Measurements from ENCODE around the gene MOAP1.
"Not testable (repeated sequence)": the region's sequence is repeated elsewhere in the genome, so short reads cannot be mapped to it uniquely, and the experiment has no call there.

MOAP1 gene, protein sequence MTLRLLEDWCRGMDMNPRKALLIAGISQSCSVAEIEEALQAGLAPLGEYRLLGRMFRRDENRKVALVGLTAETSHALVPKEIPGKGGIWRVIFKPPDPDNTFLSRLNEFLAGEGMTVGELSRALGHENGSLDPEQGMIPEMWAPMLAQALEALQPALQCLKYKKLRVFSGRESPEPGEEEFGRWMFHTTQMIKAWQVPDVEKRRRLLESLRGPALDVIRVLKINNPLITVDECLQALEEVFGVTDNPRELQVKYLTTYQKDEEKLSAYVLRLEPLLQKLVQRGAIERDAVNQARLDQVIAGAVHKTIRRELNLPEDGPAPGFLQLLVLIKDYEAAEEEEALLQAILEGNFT

DNA sequence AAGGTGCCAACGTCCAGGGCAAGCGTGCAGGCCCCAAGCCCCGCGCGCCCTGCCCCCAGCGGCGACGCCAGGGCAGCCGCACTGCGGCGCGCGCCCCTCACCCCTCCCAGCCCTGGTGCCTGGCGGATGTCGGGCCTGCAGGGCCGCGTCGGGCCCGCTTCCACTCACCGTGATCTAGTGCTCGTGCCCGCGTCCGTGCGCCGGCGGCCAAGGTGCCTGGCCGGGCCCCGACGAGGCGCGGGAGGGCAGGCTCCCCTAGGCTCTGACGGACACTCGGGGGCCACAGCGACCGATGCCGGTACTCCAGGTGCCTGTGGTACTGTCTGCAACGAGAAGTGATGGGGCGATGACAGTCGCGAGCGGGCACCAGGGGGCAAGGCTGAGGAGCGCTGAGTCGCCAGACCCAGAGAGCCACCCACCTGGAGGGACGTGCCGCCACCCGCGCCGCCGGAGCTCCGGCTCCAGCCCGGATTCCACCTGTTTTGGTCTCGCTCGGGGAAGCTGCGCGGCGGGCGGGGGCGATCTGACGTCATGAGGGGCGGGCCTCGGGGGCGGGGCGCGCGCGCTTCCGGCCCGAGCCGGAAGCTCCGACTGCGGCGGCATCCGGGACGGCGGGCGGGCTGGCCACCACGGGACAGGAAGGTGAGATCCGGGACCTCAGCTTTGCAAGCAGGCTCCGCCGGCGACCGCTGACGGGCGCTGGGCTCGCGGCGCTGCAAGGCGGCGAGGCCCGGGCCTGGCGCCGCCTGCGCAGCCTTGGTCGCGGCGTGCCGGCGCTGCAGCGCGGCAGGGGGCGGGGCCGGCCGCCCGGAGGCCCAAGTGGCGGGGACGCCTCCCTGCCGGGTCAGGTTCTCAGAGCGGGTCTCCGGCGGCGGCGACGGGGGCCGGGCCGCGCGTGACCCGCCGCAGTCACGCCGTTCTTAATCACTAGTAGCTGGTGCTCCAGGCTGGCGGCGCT, at the start of gene MOAP1, which contains the start of gene LYSET:
MOAP1 (minus strand) TSS at position 507 of the 958 bp plus-strand sequence. CDS start 655 bp downstream, outside the sequence.
LYSET (plus strand) TSS at position 927 of the 958 bp plus-strand sequence. CDS start 89 bp downstream, outside the sequence.
- peak; percentile 77 for DNase-seq

GRCh38 chr14:93233078-93233477, 48.4 kb upstream of the MOAP1 start:
- DNase-seq = not testable (repeated sequence)

DNA sequence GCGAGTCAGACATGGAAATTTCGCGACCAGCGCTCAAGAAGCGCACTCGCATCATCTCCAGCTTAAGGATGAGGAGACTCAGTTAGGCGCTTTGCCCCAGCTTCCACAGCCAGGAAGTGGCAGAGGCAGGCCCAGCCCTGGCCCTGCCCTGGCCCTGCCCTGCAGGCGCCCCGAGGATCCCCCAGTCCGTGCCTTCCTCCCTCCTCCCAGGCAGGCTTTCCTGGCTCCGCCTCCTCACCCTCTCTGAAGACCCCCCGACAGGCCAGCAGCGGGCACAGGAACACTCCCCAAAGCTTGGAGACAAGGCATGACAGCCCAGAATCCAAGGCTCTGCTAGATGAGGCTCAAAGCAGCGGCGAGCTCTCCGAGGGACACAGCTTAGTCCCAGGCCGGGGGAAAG, 47.5 kb upstream of the MOAP1 start:
- DNase-seq = no peak

DNA sequence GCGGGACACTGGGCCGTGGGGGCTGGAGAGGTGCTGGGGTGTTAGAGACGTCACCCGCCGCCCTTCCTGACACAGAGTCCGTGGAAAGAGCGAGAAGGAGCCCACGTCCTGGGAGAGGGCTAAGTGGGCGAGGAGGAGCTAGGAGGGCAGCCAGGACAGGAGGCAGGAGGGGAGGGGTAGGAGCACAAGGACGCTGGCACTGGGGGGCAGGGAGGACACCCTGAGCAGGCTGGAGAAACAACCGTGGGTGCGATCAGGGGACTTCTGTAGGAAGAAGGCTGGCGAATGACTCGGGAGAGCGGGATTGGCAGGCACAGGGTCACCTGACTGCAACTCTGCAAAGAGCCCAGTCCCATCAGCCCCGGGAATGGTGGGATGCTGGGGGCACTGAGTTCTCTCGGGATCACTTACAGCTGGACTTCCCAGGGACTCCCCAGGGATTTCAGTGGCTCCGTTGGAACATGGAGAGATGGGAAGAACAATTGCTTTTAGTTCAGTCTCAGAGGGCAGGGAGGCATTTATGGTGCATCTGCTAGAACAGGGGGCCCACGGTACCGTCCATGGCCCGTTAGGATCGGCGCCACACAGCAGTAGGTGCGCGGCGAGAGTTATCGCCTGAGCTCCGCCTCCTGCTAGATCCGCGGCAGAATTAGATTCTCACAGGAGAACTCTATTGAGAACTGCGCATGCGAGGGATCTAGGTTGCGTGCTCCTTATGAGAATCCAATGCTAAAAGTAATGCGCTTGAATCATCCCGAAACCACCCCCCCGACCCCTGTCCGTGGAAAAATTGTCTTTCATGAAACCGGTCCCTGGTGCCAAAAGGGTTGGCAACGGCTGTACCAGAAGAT, 46.7 kb upstream of the MOAP1 start:
- peak; percentile 70 for DNase-seq

- DNase-seq = no peak
These were observed 45.8 kb upstream of the MOAP1 start for GRCh38 chr14:93230539-93230938.

GRCh38 chr14:93228550-93228949, 43.9 kb upstream of the MOAP1 start:
- no peak for DNase-seq

DNA sequence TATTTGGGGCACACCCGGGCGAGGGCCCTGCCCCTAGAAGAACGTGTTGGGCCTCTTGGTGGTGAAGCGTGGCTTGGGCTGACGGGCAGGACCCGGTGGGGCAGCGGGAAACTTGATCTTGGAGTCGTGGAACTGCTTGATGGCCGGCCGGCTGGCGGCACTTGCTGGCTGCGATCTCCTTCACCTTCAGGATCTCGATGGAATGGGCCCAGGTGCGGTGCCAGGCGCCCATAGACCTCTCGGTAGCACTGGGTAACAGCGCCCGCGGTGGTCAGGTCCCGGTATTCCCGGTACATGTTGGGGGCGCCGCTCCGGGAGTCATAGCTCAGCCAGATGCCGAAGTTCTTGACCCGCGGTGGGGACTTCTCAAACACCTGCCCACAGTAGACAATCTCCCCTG, 38.9 kb upstream of the MOAP1 start:
- no peak for DNase-seq

- DNase-seq = no peak
These were observed 35.8 kb upstream of the MOAP1 start for GRCh38 chr14:93220509-93220908.

DNA sequence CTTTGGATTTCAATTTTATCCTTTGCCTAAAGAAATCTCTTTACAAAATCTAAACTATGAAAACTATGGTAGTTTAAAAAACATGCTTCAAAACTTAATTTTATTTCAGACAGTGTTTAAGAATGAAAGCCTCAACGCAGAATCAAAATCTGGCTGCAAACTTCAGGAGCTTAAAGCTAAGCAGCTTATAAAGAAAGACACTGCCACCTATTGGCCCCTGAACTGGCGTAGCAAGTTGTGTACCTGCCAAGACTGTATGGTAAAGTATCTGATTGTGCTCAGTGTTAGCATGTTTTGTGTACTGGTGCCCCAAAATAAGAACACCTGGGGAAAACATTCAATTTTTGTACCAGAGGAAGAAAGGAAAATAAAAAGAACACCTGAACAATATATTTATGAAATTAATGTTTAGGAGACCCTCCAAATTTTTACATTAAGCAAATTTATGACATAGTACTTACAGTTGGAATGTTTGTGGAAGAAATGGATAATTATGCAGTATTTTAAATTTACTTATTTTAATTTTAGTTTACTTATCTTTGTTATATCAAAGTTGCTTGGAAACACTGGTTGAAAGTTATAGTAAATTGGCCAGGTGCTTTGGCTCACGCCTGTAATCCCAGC, 34.5 kb upstream of the MOAP1 start:
- peak; percentile 22 for DNase-seq

DNA sequence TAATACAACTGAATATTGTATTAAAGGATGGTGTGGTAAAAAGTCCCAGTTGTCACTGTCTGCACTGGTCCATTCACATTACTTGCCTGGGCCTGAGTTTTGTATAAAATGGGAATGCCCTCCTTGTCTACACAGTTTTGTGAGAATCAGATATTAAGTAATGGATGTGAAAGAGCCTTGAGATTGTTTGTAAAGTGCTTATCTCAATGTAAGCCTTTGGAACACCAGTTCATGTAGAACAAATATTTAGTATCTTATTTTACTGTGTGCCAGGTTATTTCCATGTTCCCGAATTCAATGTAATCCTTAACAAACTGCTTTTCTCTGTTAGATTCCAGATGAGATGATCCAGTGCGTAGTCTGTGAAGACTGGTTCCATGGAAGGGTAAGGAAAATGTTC, 29.9 kb upstream of the MOAP1 start:
- no peak for DNase-seq

- DNase-seq = no peak
These were observed 27.7 kb upstream of the MOAP1 start for GRCh38 chr14:93212432-93212831.

GRCh38 chr14:93207468-93208308, 23.0 kb upstream of the MOAP1 start:
- DNase-seq = no peak

DNA sequence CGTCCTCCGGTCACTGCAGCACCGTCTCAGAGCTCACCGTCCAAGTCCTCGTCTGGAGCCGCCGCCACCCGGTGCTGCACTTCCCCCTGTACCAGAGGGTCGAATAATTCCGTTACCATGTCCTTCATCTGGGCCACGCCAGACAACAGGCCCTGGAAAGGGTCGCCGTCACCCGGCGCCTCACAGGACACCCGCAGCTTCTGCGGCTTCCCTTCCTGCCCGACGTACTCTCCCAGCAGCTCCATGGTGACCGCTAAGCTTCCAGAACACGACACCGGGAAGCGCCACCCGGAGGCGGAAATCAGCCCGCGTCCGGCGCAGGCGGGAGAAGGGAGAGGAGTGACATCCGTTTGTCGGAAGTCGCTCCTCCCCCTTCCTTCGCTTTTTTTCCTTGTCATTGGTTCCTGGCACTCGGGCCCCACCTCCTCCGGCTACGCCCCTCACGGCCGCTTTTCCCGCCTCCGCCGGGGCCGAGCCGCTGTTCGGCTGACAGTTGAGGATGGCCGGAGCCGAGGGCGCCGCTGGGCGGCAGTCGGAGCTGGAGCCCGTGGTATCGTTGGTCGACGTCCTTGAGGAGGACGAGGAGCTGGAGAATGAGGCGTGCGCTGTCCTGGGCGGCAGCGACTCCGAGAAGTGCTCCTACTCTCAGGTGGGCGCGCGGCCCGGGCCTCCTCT, 22.2 kb upstream of the MOAP1 start, which contains the start of the genes GON7 and UBR7:
GON7 (minus strand) TSS at position 273 of the 675 bp plus-strand sequence; CDS start at position 245, 28 bp downstream.
UBR7 (plus strand) TSS at position 464 of the 675 bp plus-strand sequence; CDS start at position 500, 36 bp downstream.
- peak; percentile 92 for DNase-seq

DNA sequence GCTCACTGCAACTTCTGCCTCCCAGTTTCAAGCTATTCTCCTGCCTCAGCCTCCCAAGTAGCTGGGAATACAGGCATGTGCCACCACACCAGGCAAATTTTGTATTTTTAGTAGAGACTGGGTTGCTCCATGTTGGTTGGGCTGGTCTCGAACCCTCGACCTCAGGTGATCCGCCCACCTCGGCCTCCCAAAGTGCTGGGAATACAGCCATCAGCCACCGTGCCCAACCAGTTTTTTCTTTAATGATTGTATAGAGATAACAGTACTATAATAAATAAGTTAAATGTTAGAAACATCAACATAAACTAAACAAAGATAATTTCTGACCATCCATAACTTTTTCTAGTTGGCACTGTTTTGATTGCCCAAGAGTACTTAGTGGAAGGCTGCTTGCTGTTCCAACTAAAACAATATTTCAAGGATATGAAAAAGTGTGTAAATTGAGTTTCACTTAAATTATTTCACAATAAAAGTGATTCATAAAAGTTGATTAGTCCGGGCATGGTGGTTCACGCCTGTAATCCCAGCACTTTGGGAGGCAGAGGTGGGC, 16.5 kb upstream of the MOAP1 start:
- DNase-seq = no peak

- DNase-seq = no peak
These were observed 15.9 kb upstream of the MOAP1 start for GRCh38 chr14:93200553-93200952.

GRCh38 chr14:93199031-93199430, 14.3 kb upstream of the MOAP1 start:
- no peak for DNase-seq

DNA sequence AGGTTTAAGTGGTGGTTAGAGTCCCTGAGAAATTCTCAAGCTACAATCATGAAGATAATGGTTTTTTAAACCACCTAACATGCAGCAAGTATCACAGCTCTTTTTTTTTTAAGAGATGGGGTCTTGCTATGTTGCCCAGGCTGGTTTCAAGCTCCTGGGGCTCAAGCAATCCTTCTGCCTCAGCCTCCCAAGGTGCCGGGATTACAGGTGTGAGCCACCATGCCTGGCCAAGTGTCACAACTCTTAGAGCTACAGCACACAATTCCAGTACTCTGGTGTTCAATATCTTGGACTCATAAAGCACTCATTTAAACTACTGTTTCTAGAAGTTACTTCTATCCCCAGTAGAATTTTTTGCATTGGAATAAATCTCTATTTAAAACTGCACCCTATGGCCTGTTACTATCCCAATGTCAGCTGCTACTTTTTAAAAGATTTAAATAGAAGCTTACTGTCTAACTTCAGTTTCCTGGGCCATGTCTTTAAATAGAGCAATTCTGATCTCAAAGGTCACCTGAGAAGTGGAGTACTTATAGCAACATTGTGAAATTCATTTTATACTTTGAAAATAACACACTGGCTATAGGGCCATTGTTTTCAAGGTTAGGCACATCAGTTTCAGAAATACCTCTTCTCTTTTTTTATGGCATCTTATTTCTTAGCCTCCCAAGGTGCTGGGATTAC, 10.8 kb upstream of the MOAP1 start:
- DNase-seq = no peak

DNA sequence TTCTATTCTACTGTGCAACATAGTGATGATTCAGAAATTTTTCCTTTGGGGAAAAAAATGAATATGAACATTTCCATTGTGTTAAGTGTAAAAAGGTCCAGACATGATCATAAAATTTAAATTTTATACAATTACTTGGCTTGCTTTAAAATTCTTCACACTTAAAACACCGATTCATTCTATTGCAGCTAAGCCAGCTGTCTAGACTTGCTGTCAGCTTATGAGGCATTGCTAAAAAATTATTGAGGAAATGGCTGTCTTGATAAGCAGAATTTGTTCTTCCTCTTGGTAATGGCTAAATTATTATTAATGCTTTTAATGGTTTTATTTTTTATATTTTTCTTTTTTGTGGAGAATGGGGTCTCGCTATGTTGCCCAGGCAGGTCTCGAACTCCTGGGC, 2.3 kb upstream of the MOAP1 start:
- no peak for DNase-seq

DNA sequence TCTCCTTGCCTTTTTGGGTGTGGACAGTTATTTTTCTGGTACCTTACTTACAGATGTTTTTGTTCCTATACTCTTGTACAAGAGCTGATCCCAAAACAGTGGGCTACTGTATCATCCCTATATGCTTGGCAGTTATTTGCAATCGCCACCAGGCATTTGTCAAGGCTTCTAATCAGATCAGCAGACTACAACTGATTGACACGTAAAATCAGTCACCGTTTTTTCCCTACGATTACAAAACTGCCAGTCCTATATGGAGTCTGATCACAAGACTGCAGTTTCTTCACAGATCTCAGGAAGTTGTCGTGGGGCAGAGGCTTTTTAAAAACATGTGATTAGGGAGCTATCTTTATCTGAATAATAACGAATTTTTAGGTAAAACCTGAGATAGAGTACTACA, 1.8 kb upstream of the MOAP1 start:
- no peak for DNase-seq

DNA sequence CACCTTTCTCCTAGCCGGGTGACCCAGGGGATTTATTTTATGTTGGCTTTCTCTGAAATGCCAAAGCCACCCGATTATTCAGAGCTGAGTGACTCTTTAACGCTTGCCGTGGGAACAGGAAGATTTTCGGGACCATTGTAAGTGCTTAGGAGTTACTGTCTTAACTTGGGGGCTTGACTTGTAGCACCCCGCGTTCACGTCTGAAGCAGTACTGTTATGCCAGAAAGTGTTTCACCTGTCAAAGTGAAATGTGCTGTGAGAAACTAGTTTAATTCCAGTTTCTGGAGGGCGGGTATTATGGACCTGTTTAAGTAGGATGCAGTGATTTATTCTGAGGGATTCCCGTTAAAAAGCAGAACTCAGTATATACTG, 638 bp upstream of the MOAP1 start:
- DNase-seq = no peak
